ENCODE results near the gene SPRR2A. TPM values are rescaled to one million over a fixed set of nuclear protein-coding genes. Genes with fewer than 3 reads are reported as not detected.
"Not testable (repeated sequence)": the region's sequence is repeated elsewhere in the genome, so short reads cannot be mapped to it uniquely, and the experiment has no call there.

Gene SPRR2A
- not detected for polyA plus RNA-seq (2013, experiment 1 of 2; ENCODE audit: insufficient read length)
- polyA plus RNA-seq (2013, experiment 2 of 2; ENCODE audit: insufficient read length), result not detected

DNA sequence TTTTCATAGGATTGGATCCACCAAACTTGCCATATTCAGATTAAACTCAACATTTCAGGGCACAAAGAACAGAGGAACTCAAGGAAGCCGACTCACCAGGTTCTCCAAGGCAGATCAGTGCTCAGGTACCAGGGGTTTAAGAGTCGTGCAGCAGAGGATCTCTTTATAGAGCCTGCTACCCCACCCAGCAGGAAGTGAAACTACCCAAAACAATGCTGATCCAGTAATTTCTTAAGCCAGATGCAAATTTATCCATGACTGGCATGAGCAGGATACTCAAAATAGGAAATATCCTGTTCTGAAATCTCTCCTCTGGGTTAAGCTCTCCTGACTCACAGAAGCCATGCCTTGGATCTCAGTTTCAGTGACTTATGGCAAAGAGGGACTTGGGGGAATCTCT, at the start of gene SPRR2A:
Gene SPRR2A (minus strand): TSS at position 138 of the 400 bp plus-strand sequence. CDS start 777 bp downstream, outside the sequence.
- no peak for DNase-seq

DNA sequence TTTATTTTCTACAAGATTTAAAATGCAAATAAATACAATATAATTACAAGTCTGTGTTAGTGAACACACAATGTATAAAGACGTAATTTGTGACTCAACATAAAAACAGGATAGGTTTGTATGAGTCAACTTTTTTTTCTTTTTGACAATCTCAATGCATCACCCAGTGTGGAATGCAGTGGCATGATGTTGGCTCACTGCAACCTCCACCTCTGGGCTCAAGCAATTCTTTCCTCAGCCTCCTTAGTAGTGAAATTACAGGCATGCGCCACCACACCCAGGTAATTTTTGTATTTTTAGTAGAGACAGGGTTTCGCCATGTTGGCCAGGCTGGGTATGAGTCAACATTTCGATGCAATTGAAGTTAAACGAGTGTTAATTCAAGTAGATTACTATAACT, 42.9 kb upstream of the SPRR2A start:
- DNase-seq, result peak; percentile 38

GRCh38 chr1:153099461-153100045, 42.2 kb upstream of the SPRR2A start:
- no peak for DNase-seq

DNA sequence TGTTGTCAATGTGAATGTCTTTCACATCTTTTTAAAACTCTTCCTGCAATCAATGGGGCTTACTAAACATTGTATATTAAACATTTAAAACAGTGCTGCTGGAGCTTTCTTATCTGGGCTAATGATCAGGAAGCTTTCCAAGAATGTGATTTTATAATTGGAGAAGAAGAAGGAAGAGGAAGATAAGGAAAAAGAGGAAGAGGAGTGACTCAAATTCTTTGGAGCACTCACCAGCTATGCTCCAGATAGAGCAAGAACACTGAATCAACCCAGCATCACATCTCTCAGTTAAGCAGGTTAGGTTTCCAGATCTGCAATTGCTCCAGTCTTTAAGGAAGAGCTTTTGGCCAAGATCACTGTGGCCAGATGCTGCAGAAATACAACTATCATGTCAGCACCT, 38.5 kb upstream of the SPRR2A start:
- DNase-seq, result no peak

GRCh38 chr1:153094426-153094825, 37.1 kb upstream of the SPRR2A start, which contains the start of gene SPRR2E:
Gene SPRR2E, minus strand, starts transcription at chr1:153094526. Its CDS starts 775 bp downstream, at chr1:153093751.
- no peak for DNase-seq

DNA sequence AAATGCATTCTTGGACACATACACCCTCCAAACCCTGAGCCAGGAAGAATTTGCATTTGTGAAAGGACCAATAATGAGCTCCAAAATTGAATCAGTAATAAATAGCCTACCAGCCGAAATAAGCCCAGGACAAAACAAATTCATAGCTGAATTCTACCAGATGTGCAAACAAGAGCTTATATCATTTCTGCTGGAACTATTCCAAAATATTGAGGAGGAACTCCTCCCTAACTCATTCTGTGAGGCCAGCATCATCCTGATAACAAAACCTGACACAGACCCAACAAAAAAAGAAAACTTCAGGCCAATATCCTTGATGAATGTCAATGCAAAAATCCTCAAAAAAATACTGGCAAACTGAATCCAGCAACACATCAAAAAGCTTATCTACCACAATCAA, 30.3 kb upstream of the SPRR2A start:
- DNase-seq, result no peak

DNA sequence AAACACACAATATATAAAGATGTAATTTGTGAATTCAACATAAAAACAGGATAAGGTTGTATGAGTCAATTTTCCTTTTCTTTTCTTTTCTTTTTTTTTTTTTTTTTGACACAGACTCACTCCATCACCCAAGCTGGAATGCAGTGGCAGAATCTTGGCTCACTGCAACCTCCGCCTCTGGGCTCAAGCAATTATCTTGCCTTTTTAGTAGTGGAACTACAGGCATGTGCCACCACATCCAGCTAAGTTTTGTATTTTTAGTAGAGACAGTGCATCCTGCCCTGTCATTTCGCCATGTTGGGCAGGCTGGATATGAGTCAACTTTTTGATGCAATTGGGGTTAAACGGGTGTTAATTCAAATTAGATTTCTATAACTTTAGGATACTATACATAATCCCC, 24.4 kb upstream of the SPRR2A start:
- DNase-seq, result no peak

DNA sequence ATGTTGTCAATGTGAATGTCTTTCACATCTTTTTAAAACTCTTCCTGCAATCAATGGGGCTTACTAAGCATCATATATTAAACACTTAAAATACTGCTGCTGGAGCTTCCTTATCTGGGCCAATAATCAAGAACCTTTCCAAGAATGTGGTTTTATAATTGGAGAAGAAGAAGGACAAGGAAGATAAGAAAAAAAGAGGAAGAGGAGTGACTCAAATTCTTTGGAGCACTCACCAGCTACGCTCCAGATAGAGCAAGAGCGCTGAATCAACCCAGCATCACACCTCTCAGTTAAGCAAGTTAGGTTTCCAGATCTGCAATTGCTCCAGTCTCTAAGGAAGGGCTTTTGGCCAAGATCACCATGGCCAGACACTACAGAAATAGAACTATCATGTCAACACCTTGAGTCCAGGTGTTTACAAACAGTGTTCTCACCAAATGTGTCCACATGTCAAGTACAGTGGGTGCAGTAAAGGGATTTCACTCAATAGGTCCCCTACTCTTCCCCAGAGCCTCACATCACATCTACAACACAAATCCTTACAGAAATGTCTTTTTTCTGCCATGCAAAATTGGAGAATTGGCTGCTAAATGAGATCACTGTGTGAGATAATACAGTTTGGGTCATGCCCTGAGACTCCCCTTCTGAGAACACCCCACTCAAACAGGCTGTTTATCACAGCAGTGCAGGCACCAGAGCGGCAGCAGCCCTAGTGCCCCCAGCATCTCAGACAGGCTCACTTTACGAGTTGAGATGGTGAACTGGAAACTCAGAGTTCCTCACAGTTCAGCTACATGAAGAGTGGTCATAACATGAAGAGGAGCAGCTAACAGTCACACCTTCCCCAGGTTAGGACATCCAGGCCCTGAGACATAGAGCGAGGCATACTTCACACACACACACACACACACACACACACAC, 15.8 kb upstream of the SPRR2A start:
- no peak for DNase-seq

DNA sequence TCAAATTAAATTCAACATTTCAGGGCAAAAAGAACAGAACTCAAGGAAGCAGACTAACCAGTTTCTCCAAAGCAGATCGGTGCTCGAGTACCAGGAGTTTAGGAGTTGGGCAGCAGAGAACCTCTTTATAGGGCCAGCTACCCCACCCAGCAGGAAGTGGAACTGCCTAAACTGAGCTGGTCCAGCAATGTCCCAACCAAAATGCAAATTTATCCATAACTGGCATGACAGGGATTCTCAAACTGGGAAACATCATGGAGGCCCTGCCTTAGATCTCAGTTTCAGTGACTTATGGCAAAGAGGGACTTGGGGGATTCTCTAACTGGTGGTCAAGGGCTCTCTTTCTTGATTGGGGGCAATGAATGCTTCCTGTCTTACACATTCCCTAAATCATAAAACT, 14.2 kb upstream of the SPRR2A start, which contains the start of gene SPRR2B:
Gene SPRR2B (minus strand): TSS at position 101 of the 400 bp plus-strand sequence. CDS start 772 bp downstream, outside the sequence.
- DNase-seq, result no peak

DNA sequence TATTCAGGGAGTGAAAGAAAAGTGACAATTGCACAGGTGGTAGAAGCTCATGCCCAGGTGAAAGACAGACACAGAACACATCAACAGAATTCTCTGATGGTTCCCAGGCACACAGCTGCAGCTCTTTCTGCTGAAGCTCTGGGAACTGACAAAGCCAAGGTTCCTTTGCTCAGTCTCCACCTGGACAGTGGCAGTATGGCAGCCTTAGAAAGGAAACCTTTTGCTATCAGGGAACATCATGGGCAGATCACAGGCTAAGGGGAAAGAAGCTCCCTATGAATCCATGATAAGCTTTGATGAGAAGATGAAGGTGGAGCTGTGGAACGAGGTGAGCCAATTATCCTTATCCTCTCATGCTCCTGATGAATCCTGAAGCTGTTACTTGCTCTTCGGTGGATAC, 12.9 kb upstream of the SPRR2A start:
- DNase-seq, result no peak

- DNase-seq, result no peak
Measured at GRCh38 chr1:153058826-153059784, 1.8 kb upstream of the SPRR2A start.

DNA sequence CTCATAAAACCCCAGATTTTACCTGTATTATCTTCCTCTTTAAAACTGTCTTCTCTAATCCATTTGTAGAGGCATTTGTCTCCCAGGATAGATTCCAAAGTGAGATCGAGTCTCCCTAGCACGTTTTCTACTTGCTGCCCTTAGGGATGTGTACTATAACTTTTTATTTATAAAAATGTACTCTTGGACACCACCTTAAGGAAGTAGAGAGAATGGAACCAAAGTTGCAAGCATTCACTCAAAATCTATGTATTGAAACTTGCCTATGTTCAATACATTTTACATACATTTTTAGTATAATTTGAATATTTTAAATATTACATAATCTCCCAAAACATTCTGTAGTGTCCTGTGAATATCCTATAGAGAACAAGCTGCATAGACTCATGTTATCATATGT, 842 bp upstream of the SPRR2A start:
- no peak for DNase-seq

DNA sequence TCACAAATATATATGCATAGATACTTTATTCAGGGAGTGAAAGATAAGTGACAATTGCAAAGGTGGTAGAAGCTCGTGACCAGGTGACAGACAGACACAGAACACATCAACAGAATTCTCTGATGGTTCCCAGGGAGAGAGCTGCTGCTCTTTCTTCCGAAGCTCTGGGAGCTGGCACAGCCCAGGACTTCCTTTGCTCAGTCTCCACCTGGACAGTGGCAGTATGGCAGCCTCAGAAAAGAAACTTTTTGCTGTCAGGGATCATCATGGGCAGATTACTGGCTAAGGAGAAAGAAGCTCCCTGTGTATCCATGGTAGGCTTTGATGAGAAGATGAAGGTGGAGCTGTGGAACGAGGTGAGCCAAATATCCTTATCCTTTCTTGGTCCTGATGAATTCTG, 1.2 kb downstream of the SPRR2A start:
- DNase-seq, result not testable (repeated sequence)

DNA sequence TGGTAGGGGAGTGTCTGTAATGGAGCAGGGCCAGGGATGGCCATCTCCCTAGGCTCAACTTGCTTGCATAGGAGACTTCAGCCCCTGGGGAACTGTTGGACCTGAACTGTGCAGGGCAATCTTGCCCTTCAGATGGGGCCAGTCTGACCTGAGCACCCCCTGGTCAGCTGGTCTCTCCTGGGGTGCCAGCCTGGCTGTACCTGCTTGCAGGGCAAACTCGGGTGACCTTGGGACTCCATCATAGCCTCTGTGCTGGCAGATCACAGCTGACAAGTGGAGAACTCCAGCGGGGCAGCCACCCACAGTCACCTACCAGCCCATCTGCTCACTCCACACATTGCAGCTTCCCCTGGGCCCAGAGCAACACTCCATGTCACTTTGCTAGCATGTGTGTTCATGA, 8.1 kb downstream of the SPRR2A start:
- DNase-seq, result no peak

GRCh38 chr1:153040950-153041631, 16.2 kb downstream of the SPRR2A start, which contains the start of gene SPRR2D:
Gene SPRR2D, minus strand, starts transcription at chr1:153041120. Its CDS starts 774 bp downstream, at chr1:153040346.
- DNase-seq, result no peak

GRCh38 chr1:153035211-153035610, 22.1 kb downstream of the SPRR2A start:
- no peak for DNase-seq

GRCh38 chr1:153032677-153033308, 24.5 kb downstream of the SPRR2A start:
- peak; percentile 37 for DNase-seq

DNA sequence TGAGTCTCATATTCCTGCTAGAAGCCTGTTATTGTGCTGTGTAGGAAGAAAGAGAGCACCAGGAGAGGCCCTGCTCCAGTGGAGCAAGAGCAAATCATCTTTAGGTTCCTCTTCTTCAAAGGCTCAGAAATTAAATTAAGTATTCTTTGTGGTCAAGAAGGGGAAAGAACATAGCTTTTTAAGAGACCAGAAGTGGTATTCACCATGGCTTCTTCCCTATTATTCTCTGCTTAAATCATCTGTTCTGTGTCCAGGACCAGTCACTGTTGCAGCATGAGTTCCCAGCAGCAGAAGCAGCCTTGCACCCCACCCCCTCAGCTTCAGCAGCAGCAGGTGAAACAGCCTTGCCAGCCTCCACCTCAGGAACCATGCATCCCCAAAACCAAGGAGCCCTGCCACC, 25.2 kb downstream of the SPRR2A start:
- DNase-seq, result no peak

- DNase-seq, result no peak
Measured at GRCh38 chr1:153030895-153031294, 26.4 kb downstream of the SPRR2A start, which contains the start of gene SPRR1B. Gene SPRR1B, plus strand, starts transcription at chr1:153031203. Its CDS starts 1,143 bp downstream, at chr1:153032346.

- no peak for DNase-seq
Measured at GRCh38 chr1:153028766-153029165, 28.5 kb downstream of the SPRR2A start.

- DNase-seq, result no peak
Measured at GRCh38 chr1:153025797-153026196, 31.5 kb downstream of the SPRR2A start.

Data from fibroblast of skin of abdomen (primary cell).